ACHN (cell line): Measurements from ENCODE around the gene KRT76.

ENCODE experiments used
- DNase-seq: peaks from one replicate; pipeline ENCODE4 v3.0.0-alpha.2; 2015
- in situ Hi-C: cut with HindIII; loops from 2 replicates; pipeline ENCODE4 v1.10.0; 2017; ENCODE audit warnings: low sequenced_read_pairs, low pct_ligation_motif_present, low pct_unique_long_range_greater_than_20kb

KRT76 gene

GRCh38 chr12:52776913-52777395 lies at the start of gene KRT76:
TSS of gene KRT76 (minus strand) at chr12:52777345. CDS start at chr12:52777291, 54 bp downstream.
- DNase-seq, result no peak
- in situ Hi-C loops, result no loop called here

- DNase-seq, result no peak
- in situ Hi-C loops, result no loop called here
Observed at GRCh38 chr12:52825961-52826360, 48.8 kb upstream of the KRT76 start.

GRCh38 chr12:52824741-52825410 lies 47.7 kb upstream of the KRT76 start:
- in situ Hi-C loops, result no loop called here
- DNase-seq, result no peak

GRCh38 chr12:52823761-52824450 lies 46.8 kb upstream of the KRT76 start:
- DNase-seq, result no peak
- in situ Hi-C loops, result no loop called here

DNA sequence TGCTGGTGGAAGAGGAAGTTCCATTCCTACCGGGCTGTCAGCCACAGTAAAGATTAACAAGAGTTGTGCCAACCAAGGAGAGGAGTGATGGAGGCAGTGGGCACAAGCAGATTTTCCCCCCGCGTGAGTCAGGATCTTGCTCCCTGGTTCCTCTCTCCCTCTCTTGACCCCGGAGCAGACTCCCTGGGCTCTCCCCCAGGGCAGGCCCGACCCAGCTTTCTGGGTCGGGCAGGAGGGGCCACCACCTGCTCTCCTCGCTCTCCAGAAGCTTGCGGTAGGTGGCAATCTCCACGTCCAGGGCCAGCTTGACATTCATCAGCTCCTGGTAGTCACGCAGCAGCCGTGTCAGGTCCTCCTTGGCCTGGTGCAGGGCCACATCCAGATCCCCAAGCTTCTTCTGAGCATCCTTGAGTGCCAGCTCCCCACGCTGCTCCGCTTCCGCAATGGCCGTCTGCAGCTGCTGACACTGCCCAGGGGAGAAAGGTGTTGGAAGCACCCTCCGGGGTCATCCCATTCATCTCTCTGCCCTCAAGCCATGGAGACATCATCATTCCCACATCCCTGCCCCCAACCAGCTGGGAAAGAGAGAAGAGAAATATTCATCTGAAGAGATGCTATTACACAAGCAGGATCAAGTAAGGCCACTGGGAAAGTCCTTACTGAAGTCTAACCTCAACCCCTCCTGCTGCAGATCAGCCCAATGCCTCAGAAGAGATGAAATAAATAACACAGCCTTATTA lies 45.8 kb upstream of the KRT76 start:
- no peak for DNase-seq
- in situ Hi-C loops, result no loop called here

DNA sequence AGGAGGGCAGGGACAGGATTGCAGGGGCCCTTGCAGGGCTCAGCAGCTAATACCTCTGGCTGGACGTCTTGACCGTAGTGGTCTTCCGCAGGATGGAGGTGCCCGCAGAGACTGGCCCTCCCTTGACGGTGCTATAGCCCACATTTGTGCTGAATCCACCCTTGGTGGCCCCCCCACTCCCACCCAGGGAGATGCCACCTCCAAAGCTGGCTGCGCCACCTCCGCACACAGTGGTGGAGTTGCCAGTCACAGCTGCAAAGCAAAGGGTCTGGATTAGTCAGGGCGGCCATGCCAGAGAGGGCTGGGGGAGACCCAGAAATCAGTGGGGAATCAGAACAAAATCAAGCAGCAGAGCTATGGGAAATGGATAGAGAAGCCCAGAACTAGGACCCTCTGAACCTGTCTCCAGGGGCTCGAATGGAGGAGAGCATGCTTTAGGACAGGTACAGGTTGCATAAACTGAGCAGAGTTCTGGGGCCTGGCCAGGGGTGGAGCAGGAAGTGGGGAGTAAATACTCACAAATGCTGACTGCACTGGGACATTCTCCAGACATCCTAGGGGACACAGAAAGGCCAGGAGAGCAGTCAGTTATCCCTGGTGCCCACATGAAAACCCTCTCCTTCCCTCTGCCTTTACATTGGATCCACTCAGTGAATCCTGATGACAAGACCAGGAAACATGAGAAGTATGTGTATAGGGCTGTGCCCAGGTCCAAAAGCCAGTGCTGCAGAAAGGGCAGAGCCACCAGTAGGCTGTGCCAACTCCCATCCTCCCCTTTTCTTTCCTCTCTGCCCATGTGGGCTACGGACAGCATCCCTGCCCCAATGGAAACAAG lies 44.9 kb upstream of the KRT76 start:
- peak; percentile 22 for DNase-seq
- in situ Hi-C loops, result no loop called here

DNA sequence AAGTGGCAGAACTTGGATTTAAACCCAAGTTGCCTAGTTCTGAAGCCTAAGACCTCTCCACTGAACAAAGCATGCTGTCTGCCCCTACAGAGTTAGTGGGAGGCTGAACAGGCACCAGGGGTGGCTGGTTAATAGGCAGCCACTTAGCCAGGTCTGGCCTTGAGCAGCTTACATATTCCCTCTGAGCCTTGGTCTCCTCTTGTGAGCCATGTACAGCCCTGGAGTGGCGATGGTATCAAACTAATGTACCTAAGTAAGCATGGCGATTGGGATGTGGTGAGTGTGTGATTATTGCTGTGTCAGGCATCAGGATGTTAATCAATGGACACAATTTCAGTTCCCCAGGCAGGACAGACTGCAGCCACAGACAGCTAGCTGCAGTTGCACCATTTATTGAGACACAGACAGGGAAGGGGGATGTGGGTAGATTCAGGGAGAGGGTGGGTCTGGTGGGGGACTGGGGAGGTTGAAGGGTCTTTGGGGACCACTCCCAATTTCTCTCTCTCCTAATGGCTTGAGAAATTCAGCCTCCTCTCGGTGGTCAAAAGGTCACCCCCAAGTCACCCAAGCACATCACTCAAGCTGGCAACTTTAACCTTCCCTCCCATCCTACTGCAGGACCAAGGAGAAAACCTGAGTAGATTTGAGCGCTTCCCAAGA lies 44.1 kb upstream of the KRT76 start:
- no peak for DNase-seq
- in situ Hi-C loops, result no loop called here

DNA sequence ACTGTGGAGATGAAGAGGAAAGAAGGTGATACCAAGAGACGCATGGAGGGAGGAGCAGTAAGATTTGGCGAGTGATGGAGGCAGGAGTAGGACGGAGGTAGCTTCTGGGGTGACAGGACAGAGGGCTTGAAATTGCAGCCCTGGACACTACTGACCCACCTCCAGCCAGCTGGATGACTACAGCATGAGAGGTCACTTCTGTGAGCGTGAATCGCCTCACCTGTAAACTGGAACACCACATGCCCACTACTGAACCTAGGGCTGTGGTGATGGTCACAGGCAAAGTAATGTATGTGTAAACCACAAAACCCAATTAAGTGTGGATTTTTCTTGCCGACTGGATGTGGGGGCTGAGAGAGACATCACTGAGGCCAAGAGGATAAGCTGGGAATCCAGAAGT lies 43.4 kb upstream of the KRT76 start:
- in situ Hi-C loops, result no loop called here
- no peak for DNase-seq

DNA sequence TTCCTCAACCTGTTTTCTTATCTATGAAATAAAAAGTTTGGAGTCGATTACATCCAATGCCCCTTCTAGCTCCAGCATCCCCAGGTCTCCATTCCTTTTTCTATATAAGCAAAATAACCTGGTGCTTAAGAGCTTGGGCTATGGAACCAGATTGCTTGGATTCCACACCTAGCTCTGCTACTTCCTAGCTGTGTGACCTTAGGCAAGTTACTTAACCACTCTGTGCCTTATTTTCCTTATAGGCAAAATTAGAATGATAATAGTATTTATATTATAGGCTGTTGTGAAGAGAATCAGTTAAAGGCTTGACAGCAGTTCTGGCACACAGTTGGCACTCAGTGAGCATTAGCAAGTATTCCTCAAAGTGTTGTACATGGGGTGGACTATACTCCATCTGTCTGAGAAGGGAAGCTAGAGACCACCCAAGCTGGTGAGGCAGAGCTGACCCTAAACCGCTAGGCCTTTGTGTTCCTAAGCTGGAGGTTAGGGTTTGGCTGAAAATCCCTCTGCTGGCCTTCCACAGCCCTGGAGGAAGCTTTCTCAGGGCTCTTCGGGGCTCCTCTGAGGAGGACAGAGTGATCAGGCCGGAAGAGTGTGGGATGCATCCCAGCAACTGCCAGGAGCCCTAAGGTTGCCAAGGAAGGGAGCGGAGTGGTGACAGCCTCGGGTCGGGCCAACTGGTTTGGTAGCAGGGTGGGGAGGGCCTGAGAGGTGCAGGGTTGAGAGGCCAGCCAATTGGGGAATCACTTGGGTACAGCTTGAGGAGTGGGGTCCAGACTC lies 42.8 kb upstream of the KRT76 start:
- in situ Hi-C loops, result no loop called here
- no peak for DNase-seq

DNA sequence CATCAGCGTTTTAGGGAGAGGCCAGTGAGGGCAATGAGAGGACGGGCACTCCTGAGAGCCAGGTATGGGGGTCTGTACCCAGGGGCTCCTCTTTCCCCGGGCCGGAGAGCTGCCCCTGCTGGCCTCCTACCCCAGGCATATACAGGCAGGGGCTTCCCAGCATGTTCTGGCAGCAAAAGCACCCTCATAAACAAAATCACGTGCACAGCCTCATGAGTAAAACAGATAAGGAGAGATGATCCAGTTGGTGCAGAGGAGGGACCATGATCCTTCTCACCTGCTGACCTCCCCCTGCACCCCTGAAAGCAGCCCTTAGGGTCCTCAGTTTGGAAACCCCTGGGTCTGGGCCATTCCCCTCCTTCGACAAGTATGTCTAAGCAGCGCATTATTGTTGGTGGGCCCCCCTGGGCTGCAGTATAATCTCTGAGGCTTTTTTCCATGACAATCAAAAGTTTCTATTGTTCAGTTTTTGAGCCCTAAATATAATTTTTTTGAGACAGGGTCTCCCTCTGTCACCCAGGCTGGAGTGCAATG lies 41.8 kb upstream of the KRT76 start:
- no peak for DNase-seq
- in situ Hi-C loops, result no loop called here

DNA sequence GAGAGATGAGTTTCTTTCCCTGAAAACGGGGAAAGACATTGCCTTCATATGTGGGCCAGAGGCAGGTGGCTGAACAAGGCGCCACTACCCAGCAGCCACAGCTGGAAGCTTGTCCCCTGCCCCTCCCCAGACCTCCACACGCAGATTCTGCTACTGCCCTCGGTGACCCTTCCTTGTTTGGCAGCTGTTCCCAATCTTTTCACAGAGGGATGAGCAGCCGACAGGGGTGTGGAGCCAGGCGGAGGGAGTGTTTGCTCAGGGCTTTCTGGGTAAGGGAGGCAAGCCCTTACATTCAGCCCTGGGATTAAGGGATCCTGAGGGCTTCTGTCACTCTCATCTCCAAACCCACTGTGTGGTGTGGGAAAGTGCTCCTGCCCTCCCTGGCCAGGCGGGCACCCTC lies 41.2 kb upstream of the KRT76 start:
- in situ Hi-C loops, result no loop called here
- no peak for DNase-seq

DNA sequence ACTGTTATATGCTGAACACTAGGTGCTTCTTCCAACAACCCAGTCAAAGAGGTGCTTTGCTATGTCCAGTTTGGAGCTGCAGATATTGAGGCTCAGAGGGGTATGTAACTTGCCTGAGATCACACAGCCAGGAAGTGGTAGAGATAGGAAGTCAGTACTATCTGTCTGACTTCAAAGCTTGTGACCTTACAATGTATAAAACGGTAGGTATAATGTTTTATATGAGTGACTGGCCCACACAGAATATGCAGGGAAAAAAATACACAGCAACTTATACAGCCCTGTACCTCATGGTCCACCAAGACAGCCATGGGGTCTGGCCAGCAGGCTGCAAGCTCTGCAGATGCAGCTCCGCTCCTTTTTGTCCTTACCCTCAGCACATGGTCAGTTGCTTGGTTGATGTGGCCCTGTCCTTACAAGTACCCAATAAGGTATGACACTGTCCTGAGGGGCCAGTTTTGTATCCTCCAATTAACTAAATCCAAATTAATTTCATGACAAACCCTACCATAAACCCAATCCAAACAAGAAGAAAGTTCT lies 40.6 kb upstream of the KRT76 start:
- in situ Hi-C loops, result no loop called here
- DNase-seq, result no peak

GRCh38 chr12:52817003-52817698 lies 40.0 kb upstream of the KRT76 start:
- DNase-seq, result no peak
- in situ Hi-C loops, result no loop called here

DNA sequence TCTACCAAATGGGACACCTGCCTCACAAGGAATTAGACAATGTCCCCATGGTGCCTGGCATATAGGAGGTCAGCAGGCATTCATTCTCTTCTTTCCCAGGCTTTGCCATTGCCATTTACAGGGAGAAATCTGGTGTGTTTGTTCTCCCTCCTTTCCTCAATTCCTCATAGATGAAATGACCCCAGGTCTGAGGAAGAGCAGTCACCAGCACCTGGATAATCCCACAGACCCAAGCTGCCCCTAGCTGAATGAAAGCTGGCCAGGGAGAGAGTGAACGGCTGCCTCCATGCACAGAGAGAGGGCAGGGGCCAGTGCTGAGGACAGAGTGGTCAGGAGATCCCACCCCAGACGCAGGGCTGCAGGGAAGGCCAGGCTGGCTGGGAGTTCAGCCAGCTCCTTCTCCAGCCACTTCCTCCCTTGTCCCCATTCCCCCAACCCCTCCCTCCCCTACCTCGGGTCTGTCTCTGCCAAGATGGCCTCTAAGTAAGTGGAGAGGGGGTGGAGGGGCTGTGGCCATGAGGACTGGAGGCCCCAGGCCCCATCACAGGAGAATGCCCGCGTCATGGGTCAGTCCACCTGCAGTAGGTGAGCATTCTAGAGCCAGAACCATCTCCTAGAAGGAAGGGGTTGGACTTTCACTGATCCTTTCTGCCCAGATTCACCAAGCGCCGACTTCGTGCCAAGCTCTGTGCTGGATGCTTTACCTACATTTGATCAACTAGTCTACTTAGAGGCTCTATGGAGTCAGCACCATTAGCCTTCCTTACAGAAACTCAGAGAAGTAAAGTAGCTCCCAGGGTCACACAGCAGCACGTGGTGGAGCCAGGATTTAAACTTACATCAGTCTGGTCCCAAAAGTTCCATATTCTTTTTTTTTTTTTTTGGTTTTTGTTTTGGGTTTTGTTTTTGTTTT lies 38.8 kb upstream of the KRT76 start:
- no peak for DNase-seq
- in situ Hi-C loops, result no loop called here

- in situ Hi-C loops, result no loop called here
- DNase-seq, result no peak
Observed at GRCh38 chr12:52815161-52815560, 38.0 kb upstream of the KRT76 start.

GRCh38 chr12:52814710-52815155 lies 37.6 kb upstream of the KRT76 start:
- in situ Hi-C loops, result no loop called here

More at GRCh38 chr12:52814710-52815155, 37.6 kb upstream of the KRT76 start:
- no peak for DNase-seq
